Brain microvascular endothelial cell (primary cell): Measurements from ENCODE around the gene HBG2.

ENCODE experiments used
- DNase-seq: peaks from one replicate; pipeline ENCODE4 v3.0.0-alpha.2; 2020
- H3K27ac ChIP-seq: fragments of 250-450 bp; sonication (Bioruptor Pico); 2 replicates; pipeline ENCODE4 v1.5.1; 2020; ENCODE audit warnings: mild to moderate bottlenecking, moderate library complexity
- H3K27me3 ChIP-seq: fragments of 250-450 bp; sonication (Bioruptor Pico); replicated peaks from 2 replicates; pipeline ENCODE4 v1.5.1; 2020; ENCODE audit warnings: mild to moderate bottlenecking
- H3K36me3 ChIP-seq: fragments of 250-450 bp; sonication (Bioruptor Pico); replicated peaks from 2 replicates; pipeline ENCODE4 v1.5.1; 2020; ENCODE audit warnings: mild to moderate bottlenecking
- H3K4me3 ChIP-seq: 2 replicates; pipeline ENCODE4 v1.5.1; 2011; ENCODE audit warnings: low read depth, mild to moderate bottlenecking, control low read depth, low read length, moderate library complexity
- CTCF ChIP-seq: IDR thresholded peaks from 2 replicates; pipeline ENCODE4 v1.5.1; 2011; ENCODE audit warnings: low read depth, mild to moderate bottlenecking, moderate library complexity, low read length, control low read depth, inconsistent platforms; ENCODE audit errors: missing control alignments
- in situ Hi-C: cut with HindIII; loops from 2 replicates; pipeline ENCODE4 v1.10.0; 2017; ENCODE audit warnings: low sequenced_read_pairs, low pct_ligation_motif_present

HBG2 gene

GRCh38 chr11:5233307-5233706 lies 21.3 kb downstream of the HBG2 start:
- no peak for DNase-seq
- Histone ChIP-seq H3K36me3 (no peaks in the 10 kb centered on the region), H3K27ac (no peak overlapping the region), H3K4me3 (no peak overlapping the region), H3K27me3 (no peaks in the 10 kb centered on the region)
- in situ Hi-C loops: no loop called here
- no peak for TF ChIP-seq CTCF

DNA sequence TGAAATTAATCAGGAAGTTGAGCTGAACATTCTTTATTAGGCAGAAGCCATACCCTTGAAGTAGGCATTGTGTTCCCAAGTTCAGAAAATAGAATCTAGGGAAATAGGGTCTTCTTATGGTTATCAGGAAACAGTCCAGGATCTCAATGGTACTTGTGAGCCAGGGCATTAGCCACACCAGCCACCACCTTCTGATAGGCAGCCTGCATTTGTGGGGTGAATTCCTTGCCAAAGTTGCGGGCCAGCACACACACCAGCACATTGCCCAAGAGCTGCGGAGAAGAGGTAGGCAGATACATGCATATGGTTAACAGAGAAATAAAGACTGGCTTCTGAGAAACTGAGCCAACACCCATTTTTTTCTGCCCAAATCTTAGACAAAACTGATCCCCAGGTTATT lies 21.8 kb downstream of the HBG2 start:
- in situ Hi-C loops: no loop called here
- TF ChIP-seq CTCF: no peak
- no peak overlapping the region for H3K27ac ChIP-seq

GRCh38 chr11:5232176-5232575 lies 22.4 kb downstream of the HBG2 start:
- TF ChIP-seq CTCF: no peak
- in situ Hi-C loops: no loop called here

More for the DNA sequence above, 21.8 kb downstream of the HBG2 start:
- Histone ChIP-seq H3K36me3 (no peaks in the 10 kb centered on the region), H3K4me3 (no peak overlapping the region), H3K27me3 (no peaks in the 10 kb centered on the region)
- no peak for DNase-seq

GRCh38 chr11:5231111-5231510 lies 23.5 kb downstream of the HBG2 start:
- no peak for DNase-seq
- Histone ChIP-seq H3K27ac (no peak overlapping the region), H3K36me3 (no peaks in the 10 kb centered on the region), H3K27me3 (no peaks in the 10 kb centered on the region), H3K4me3 (no peak overlapping the region)
- in situ Hi-C loops: no loop called here
- TF ChIP-seq CTCF: no peak

More at GRCh38 chr11:5232176-5232575, 22.4 kb downstream of the HBG2 start:
- no peak for DNase-seq
- H3K27me3 ChIP-seq: no peaks in the 10 kb centered on the region
- no peak overlapping the region for H3K4me3 ChIP-seq
- H3K27ac ChIP-seq: no peak overlapping the region
- no peaks in the 10 kb centered on the region for H3K36me3 ChIP-seq

- Histone ChIP-seq H3K4me3 (no peak overlapping the region), H3K27me3 (no peaks in the 10 kb centered on the region), H3K27ac (no peak overlapping the region), H3K36me3 (no peaks in the 10 kb centered on the region)
- in situ Hi-C loops: no loop called here
- TF ChIP-seq CTCF: no peak
- DNase-seq: no peak
Observed at GRCh38 chr11:5230266-5230665, 24.3 kb downstream of the HBG2 start.

DNA sequence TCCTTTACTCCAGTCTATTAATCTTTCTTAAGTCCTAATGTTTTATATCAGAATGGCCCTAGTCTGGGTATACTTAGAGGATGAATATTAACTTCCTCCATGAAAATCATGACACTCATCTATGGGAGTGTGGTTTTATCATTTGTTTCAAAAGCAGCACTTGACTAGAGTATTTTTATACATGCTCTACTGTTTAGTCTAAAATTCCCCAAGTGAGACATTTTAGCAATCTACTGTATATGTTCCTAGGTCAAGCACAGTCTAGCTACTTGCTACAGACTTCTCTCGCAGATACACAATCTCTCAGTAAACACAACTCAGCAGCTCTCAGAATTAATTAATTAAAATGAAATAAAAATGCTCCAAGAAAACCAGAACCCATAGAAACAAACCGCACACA lies 24.8 kb downstream of the HBG2 start:
- Histone ChIP-seq H3K27ac (no peak overlapping the region), H3K27me3 (no peaks in the 10 kb centered on the region), H3K36me3 (no peaks in the 10 kb centered on the region), H3K4me3 (no peak overlapping the region)
- no peak for TF ChIP-seq CTCF
- DNase-seq: no peak
- in situ Hi-C loops: no loop called here
